HEK293 (cell line): Measurements from ENCODE around the gene LSM2.
"Not testable (repeated sequence)": the region's sequence is repeated elsewhere in the genome, so short reads cannot be mapped to it uniquely, and the experiment has no call there.

ENCODE experiments used
- BCL11A ChIP-seq: fragments of 450-650 bp; formaldehyde crosslinking; IDR thresholded peaks from 2 replicates; pipeline ENCODE4 v1.5.1; 2016; ENCODE audit warnings: low read depth, missing biosample characterization, missing genetic modification characterization
- ZBTB17 ChIP-seq: fragments of 450-650 bp; formaldehyde crosslinking; IDR thresholded peaks from 2 replicates; pipeline ENCODE4 v1.5.1; 2016; ENCODE audit warnings: missing biosample characterization, missing genetic modification characterization
- ZEB2 ChIP-seq: fragments of 450-650 bp; formaldehyde crosslinking; IDR thresholded peaks from 2 replicates; pipeline ENCODE4 v1.5.1; 2016; ENCODE audit warnings: missing biosample characterization, missing genetic modification characterization
- ZNF133 ChIP-seq: fragments of 450-650 bp; formaldehyde crosslinking; IDR thresholded peaks from 2 replicates; pipeline ENCODE4 v1.5.1; 2016; ENCODE audit warnings: missing biosample characterization, missing genetic modification characterization
- ZNF211 ChIP-seq: fragments of 450-650 bp; formaldehyde crosslinking; IDR thresholded peaks from 2 replicates; pipeline ENCODE4 v1.5.1; 2016; ENCODE audit warnings: low read depth, missing biosample characterization, missing genetic modification characterization
- ZNF354C ChIP-seq: fragments of 450-650 bp; formaldehyde crosslinking; IDR thresholded peaks from 2 replicates; pipeline ENCODE4 v1.5.1; 2016; ENCODE audit warnings: missing biosample characterization, missing genetic modification characterization, low read depth, borderline replicate concordance
- ZNF571 ChIP-seq: fragments of 450-650 bp; formaldehyde crosslinking; IDR thresholded peaks from 2 replicates; pipeline ENCODE4 v1.5.0; 2017; ENCODE audit warnings: missing biosample characterization, missing genetic modification characterization
- ZNF624 ChIP-seq: fragments of 450-650 bp; formaldehyde crosslinking; IDR thresholded peaks from 2 replicates; pipeline ENCODE4 v1.5.1; 2017; ENCODE audit warnings: missing biosample characterization, missing genetic modification characterization
- ZNF707 ChIP-seq: fragments of 450-650 bp; formaldehyde crosslinking; IDR thresholded peaks from 2 replicates; pipeline ENCODE4 v1.5.1; 2016; ENCODE audit warnings: missing biosample characterization, missing genetic modification characterization
- ZXDB ChIP-seq: fragments of 450-650 bp; formaldehyde crosslinking; IDR thresholded peaks from 2 replicates; pipeline ENCODE4 v1.5.1; 2016; ENCODE audit warnings: missing biosample characterization, missing genetic modification characterization
- TF ChIP-seq, protein P1 (sequence below): fragments of 450-650 bp; formaldehyde crosslinking; IDR thresholded peaks from 2 replicates; pipeline ENCODE4 v1.5.1; 2016; ENCODE audit warnings: missing biosample characterization, missing genetic modification characterization
- TF ChIP-seq, protein P2 (sequence below): fragments of 450-650 bp; formaldehyde crosslinking; IDR thresholded peaks from 2 replicates; pipeline ENCODE4 v1.5.1; 2017; ENCODE audit warnings: missing biosample characterization, missing genetic modification characterization
- TF ChIP-seq, protein P3 (sequence below): fragments of 450-650 bp; formaldehyde crosslinking; IDR thresholded peaks from 2 replicates; pipeline ENCODE4 v1.5.1; 2016; ENCODE audit warnings: missing biosample characterization, missing genetic modification characterization
- TF ChIP-seq, protein P4 (sequence below): fragments of 450-650 bp; formaldehyde crosslinking; IDR thresholded peaks from 2 replicates; pipeline ENCODE4 v1.5.1; 2016; ENCODE audit warnings: missing biosample characterization, missing genetic modification characterization

DNA sequence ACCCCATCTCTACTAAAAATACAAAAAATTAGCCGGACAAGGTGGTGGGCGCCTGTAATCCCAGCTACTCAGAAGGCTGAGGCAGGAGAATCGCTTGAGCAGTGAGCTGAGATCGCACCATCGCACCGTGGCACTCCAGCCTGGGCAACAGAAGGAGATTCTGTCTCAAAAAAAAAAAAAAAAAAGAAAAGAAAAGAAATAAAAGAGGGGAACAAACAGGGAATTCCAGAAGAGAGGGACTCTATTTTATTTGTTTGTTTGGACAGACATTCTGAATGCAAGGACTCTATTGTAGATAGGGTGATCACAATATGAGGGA lies 12.9 kb downstream of the LSM2 start:
- not testable (repeated sequence) for TF ChIP-seq ZNF624; ZNF133 (tag by site-specific recombination); ZNF707 (tag by site-specific recombination); ZNF354C (tag by site-specific recombination); ZNF571 (tag by site-specific recombination); ZEB2 (tag by site-specific recombination); BCL11A (tag by site-specific recombination); ZNF211; ZXDB (tag by site-specific recombination); ZBTB17 (tag by site-specific recombination)
- TF ChIP-seq, protein P1, sequence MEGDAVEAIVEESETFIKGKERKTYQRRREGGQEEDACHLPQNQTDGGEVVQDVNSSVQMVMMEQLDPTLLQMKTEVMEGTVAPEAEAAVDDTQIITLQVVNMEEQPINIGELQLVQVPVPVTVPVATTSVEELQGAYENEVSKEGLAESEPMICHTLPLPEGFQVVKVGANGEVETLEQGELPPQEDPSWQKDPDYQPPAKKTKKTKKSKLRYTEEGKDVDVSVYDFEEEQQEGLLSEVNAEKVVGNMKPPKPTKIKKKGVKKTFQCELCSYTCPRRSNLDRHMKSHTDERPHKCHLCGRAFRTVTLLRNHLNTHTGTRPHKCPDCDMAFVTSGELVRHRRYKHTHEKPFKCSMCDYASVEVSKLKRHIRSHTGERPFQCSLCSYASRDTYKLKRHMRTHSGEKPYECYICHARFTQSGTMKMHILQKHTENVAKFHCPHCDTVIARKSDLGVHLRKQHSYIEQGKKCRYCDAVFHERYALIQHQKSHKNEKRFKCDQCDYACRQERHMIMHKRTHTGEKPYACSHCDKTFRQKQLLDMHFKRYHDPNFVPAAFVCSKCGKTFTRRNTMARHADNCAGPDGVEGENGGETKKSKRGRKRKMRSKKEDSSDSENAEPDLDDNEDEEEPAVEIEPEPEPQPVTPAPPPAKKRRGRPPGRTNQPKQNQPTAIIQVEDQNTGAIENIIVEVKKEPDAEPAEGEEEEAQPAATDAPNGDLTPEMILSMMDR (tag by site-specific recombination), result not testable (repeated sequence)
- TF ChIP-seq, protein P2, sequence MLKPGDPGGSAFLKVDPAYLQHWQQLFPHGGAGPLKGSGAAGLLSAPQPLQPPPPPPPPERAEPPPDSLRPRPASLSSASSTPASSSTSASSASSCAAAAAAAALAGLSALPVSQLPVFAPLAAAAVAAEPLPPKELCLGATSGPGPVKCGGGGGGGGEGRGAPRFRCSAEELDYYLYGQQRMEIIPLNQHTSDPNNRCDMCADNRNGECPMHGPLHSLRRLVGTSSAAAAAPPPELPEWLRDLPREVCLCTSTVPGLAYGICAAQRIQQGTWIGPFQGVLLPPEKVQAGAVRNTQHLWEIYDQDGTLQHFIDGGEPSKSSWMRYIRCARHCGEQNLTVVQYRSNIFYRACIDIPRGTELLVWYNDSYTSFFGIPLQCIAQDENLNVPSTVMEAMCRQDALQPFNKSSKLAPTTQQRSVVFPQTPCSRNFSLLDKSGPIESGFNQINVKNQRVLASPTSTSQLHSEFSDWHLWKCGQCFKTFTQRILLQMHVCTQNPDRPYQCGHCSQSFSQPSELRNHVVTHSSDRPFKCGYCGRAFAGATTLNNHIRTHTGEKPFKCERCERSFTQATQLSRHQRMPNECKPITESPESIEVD (tag by site-specific recombination), result not testable (repeated sequence)
- TF ChIP-seq, protein P3, sequence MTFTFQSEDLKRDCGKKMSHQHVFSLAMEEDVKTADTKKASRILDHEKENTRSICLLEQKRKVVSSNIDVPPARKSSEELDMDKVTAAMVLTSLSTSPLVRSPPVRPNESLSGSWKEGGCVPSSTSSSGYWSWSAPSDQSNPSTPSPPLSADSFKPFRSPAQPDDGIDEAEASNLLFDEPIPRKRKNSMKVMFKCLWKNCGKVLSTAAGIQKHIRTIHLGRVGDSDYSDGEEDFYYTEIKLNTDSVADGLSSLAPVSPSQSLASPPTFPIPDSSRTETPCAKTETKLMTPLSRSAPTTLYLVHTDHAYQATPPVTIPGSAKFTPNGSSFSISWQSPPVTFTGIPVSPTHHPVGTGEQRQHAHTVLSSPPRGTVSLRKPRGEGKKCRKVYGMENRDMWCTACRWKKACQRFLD, result not testable (repeated sequence)
- TF ChIP-seq, protein P4, sequence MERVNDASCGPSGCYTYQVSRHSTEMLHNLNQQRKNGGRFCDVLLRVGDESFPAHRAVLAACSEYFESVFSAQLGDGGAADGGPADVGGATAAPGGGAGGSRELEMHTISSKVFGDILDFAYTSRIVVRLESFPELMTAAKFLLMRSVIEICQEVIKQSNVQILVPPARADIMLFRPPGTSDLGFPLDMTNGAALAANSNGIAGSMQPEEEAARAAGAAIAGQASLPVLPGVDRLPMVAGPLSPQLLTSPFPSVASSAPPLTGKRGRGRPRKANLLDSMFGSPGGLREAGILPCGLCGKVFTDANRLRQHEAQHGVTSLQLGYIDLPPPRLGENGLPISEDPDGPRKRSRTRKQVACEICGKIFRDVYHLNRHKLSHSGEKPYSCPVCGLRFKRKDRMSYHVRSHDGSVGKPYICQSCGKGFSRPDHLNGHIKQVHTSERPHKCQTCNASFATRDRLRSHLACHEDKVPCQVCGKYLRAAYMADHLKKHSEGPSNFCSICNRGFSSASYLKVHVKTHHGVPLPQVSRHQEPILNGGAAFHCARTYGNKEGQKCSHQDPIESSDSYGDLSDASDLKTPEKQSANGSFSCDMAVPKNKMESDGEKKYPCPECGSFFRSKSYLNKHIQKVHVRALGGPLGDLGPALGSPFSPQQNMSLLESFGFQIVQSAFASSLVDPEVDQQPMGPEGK (tag by site-specific recombination), result not testable (repeated sequence)
